Measurements from ENCODE around the gene ZBTB20.

Gene ZBTB20

DNA sequence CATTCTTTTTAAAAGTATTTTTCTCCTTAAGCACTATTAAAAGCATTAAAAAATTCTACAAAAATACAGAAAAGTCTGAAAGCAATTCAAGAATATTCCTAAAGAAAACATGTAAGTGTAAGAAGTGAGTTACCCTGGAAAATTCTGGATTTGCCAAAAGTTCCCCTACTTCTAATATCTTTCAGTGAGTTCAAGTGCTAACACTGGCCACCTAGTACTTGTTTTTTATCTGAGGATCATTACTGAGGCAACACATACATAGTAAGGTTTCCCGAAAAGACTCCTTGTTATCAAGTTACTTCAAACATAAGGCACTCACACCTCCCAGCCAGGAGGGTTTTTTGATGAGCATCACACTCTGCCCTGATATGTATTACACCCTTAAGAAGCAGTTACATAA lies 694.8 kb downstream of the ZBTB20 start:
- TF ChIP-seq, protein P1, sequence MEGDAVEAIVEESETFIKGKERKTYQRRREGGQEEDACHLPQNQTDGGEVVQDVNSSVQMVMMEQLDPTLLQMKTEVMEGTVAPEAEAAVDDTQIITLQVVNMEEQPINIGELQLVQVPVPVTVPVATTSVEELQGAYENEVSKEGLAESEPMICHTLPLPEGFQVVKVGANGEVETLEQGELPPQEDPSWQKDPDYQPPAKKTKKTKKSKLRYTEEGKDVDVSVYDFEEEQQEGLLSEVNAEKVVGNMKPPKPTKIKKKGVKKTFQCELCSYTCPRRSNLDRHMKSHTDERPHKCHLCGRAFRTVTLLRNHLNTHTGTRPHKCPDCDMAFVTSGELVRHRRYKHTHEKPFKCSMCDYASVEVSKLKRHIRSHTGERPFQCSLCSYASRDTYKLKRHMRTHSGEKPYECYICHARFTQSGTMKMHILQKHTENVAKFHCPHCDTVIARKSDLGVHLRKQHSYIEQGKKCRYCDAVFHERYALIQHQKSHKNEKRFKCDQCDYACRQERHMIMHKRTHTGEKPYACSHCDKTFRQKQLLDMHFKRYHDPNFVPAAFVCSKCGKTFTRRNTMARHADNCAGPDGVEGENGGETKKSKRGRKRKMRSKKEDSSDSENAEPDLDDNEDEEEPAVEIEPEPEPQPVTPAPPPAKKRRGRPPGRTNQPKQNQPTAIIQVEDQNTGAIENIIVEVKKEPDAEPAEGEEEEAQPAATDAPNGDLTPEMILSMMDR (IDR thresholded peaks at IDR 0.05; ENCODE audit: low read length) = no peak
- no peak for TF ChIP-seq EZH2 (optimal IDR thresholded peaks at IDR 0.05; ENCODE audit: low read depth, low read length)
- Histone ChIP-seq H3K4me1 (ENCODE audit: low read length) (peaks cover 30% of the 10 kb centered on the region), H3F3A (ENCODE audit: insufficient read depth, low read length) (peaks cover 15% of the 10 kb centered on the region), H3K36me3 (replicated peaks; ENCODE audit: insufficient read depth, low read length) (no peaks in the 10 kb centered on the region), H3K4me2 (ENCODE audit: low read depth, low read length) (no peak overlapping the region), H2AFZ (ENCODE audit: low read length) (no peak overlapping the region), H3K27me3 (replicated peaks; ENCODE audit: insufficient read depth, low read length) (peaks cover 21% of the 10 kb centered on the region; the same call in 1 of the 2 replicates), H3K9ac (ENCODE audit: low read length) (no peak overlapping the region), H3K27ac (ENCODE audit: low read length) (no peak overlapping the region), H3K9me2 (replicated peaks; ENCODE audit: insufficient read depth, low read length) (no peaks in the 10 kb centered on the region), H3K4me3 (ENCODE audit: low read length) (no peak overlapping the region), H3K79me2 (ENCODE audit: low read length) (no peaks in the 10 kb centered on the region), H4K20me1 (ENCODE audit: insufficient read depth, low read length) (no peaks in the 10 kb centered on the region), H3K9me3 (replicated peaks; ENCODE audit: insufficient read depth, low read length) (no peaks in the 10 kb centered on the region)
- DNase-seq = no peak

DNA sequence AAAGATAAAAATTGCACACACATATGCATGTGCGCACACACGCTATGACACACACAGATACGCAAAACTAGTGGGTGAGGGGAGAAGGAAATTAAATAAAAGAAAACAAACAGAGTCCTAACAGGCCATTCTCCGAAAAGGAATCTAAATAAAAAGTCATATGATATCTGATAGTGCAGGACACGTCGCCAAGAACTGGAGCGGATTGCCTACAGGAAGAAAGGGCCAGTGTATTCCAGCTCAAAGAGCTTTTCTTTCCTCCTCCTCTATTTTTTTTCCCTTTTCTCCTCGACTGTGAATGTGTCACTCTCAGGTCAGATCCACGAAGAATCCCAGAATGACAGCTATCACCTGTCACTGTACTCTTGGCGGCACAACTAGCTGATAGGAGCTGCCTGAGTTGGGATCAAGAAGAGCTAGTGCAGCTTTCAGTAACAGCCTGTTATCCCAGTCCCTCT lies 695.5 kb downstream of the ZBTB20 start:
- Histone ChIP-seq H3F3A (ENCODE audit: insufficient read depth, low read length) (peaks cover 10% of the 10 kb centered on the region), H3K79me2 (ENCODE audit: low read length) (no peaks in the 10 kb centered on the region), H3K4me3 (ENCODE audit: low read length) (no peak overlapping the region), H3K4me2 (ENCODE audit: low read depth, low read length) (peak overlapping the region; percentile 33), H4K20me1 (ENCODE audit: insufficient read depth, low read length) (no peaks in the 10 kb centered on the region), H3K27ac (ENCODE audit: low read length) (no peak overlapping the region), H3K36me3 (replicated peaks; ENCODE audit: insufficient read depth, low read length) (no peaks in the 10 kb centered on the region), H3K9me3 (replicated peaks; ENCODE audit: insufficient read depth, low read length) (no peaks in the 10 kb centered on the region), H2AFZ (ENCODE audit: low read length) (no peak overlapping the region), H3K9me2 (replicated peaks; ENCODE audit: insufficient read depth, low read length) (no peaks in the 10 kb centered on the region), H3K9ac (ENCODE audit: low read length) (no peak overlapping the region), H3K4me1 (ENCODE audit: low read length) (peaks cover 25% of the 10 kb centered on the region), H3K27me3 (replicated peaks; ENCODE audit: insufficient read depth, low read length) (peaks cover 21% of the 10 kb centered on the region; the same call in 1 of the 2 replicates)
- no peak for DNase-seq
- TF ChIP-seq EZH2phosphoT487 (IDR thresholded peaks at IDR 0.05; ENCODE audit: low read length) (no peak), EZH2 (optimal IDR thresholded peaks at IDR 0.05; ENCODE audit: low read depth, low read length) (no peak)

DNA sequence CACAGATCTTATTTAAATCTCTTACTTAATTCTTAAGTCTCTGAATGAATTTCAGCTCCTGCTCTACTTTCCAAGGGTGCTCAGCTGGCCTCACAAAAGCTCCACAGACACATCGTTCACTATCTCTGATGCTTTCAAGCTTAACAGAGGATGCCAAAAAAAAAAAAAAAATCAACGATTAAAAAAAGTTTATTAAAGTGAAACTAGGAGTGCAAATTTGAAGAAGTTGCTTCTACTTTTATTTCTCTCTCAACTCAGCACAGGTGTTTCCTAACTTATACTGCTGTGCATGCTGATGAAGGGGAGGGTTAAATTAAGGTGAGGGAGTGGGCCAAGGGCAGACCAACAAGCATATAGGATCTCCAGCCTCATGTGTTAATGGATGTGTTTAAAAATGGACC lies 696.0 kb downstream of the ZBTB20 start:
- Histone ChIP-seq H3K79me2 (ENCODE audit: low read length) (no peaks in the 10 kb centered on the region), H3K27ac (ENCODE audit: low read length) (no peak overlapping the region), H3K27me3 (replicated peaks; ENCODE audit: insufficient read depth, low read length) (peaks cover 21% of the 10 kb centered on the region; the same call in 1 of the 2 replicates), H3K36me3 (replicated peaks; ENCODE audit: insufficient read depth, low read length) (no peaks in the 10 kb centered on the region), H4K20me1 (ENCODE audit: insufficient read depth, low read length) (no peaks in the 10 kb centered on the region), H2AFZ (ENCODE audit: low read length) (no peak overlapping the region), H3K4me1 (ENCODE audit: low read length) (peaks cover 21% of the 10 kb centered on the region), H3K9me3 (replicated peaks; ENCODE audit: insufficient read depth, low read length) (no peaks in the 10 kb centered on the region), H3F3A (ENCODE audit: insufficient read depth, low read length) (peaks cover 5% of the 10 kb centered on the region; the same call in 1 of the 2 replicates), H3K4me3 (ENCODE audit: low read length) (no peak overlapping the region; the same call in 1 of the 2 replicates), H3K4me2 (ENCODE audit: low read depth, low read length) (peak overlapping the region; percentile 33), H3K9me2 (replicated peaks; ENCODE audit: insufficient read depth, low read length) (no peaks in the 10 kb centered on the region), H3K9ac (ENCODE audit: low read length) (no peak overlapping the region)
- TF ChIP-seq EZH2 (optimal IDR thresholded peaks at IDR 0.05; ENCODE audit: low read depth, low read length) = no peak
- TF ChIP-seq, protein P1 (IDR thresholded peaks at IDR 0.05; ENCODE audit: low read length) = no peak
- no peak for TF ChIP-seq EZH2phosphoT487 (IDR thresholded peaks at IDR 0.05; ENCODE audit: low read length)
- DNase-seq = peak; percentile 75

DNA sequence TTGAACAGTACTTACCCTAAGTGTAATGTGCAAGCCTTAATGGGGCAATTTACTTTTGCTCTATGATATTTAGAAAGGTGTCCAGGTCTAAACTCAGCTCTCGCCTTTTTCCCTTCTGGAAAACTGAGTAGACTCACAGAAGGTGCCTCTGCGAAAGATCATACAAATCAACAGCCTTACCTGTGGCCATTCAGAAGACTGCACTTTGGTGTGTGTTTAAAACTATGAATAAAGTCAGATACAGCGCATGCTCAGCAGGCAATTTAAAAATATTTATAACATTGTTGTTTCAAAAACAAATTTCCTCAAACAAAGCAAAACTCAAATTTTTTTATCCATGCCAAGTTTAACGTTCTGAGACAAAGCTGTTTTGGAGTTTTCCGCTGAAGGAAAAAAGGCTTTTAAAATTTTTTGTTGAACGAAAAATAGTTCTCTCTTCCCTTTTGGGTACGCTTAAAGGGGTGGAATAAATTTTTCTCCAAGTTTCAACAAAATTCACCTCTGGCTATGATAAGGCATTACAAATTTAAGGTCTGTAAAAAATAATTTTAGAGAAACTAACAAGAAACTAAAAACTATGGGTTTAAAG lies 697.0 kb downstream of the ZBTB20 start:
- Histone ChIP-seq H3K79me2 (ENCODE audit: low read length) (no peaks in the 10 kb centered on the region), H3K4me2 (ENCODE audit: low read depth, low read length) (no peak overlapping the region), H2AFZ (ENCODE audit: low read length) (no peak overlapping the region), H3K9me2 (replicated peaks; ENCODE audit: insufficient read depth, low read length) (no peaks in the 10 kb centered on the region), H3K9ac (ENCODE audit: low read length) (no peak overlapping the region), H4K20me1 (ENCODE audit: insufficient read depth, low read length) (no peaks in the 10 kb centered on the region), H3K36me3 (replicated peaks; ENCODE audit: insufficient read depth, low read length) (no peaks in the 10 kb centered on the region), H3K27me3 (replicated peaks; ENCODE audit: insufficient read depth, low read length) (peaks cover 18% of the 10 kb centered on the region; the same call in 1 of the 2 replicates), H3K4me1 (ENCODE audit: low read length) (peaks cover 15% of the 10 kb centered on the region), H3K9me3 (replicated peaks; ENCODE audit: insufficient read depth, low read length) (no peaks in the 10 kb centered on the region), H3F3A (ENCODE audit: insufficient read depth, low read length) (peaks cover 3% of the 10 kb centered on the region; the same call in 1 of the 2 replicates), H3K4me3 (ENCODE audit: low read length) (no peak overlapping the region), H3K27ac (ENCODE audit: low read length) (no peak overlapping the region)
- TF ChIP-seq EZH2phosphoT487 (IDR thresholded peaks at IDR 0.05; ENCODE audit: low read length) (no peak), EZH2 (optimal IDR thresholded peaks at IDR 0.05; ENCODE audit: low read depth, low read length) (no peak)
- TF ChIP-seq, protein P1 (IDR thresholded peaks at IDR 0.05; ENCODE audit: low read length) = no peak
- DNase-seq = no peak

Data from MM.1S (cell line).